IMR-90 (cell line): ENCODE results near the gene S100A12. TPM values are rescaled to one million over a fixed set of nuclear protein-coding genes. Genes with fewer than 3 reads are reported as not detected.
A peak's percentile ranks its signal among the peaks of the same experiment; 100 is the strongest.

Experiments used
- ATAC-seq: fragments of 200-7000 bp; cut with Tn5 transposase; 2 replicates; pipeline ENCODE4 v1.9.1; 2020; ENCODE audit warnings: low read depth, mild to moderate bottlenecking, moderate library complexity
- BruUV-seq: library from RNA; stranded (reverse); fragments of 400-500 nt; replicated peaks from 2 replicates; lab custom pipeline; 2021; lab: Mats Ljungman, UMichigan
- CTCF ChIA-PET: fragments of 300-600 bp; formaldehyde crosslinking; extraction: SDS; loops from one replicate; lab custom pipeline; 2021; ENCODE audit warnings: antibody characterized with exemption; lab: Yijun Ruan, JAX
- POLR2A ChIA-PET: fragments of 300-600 bp; sonication (Branson Sonifier 250); formaldehyde crosslinking; loops from one replicate; lab custom pipeline; 2022; ENCODE audit warnings: antibody characterized with exemption; ENCODE audit not compliant: unreplicated experiment; lab: Charles Lee
- DNase-seq: peaks from one replicate; pipeline ENCODE4 v3.0.0; 2013
- H2AFZ ChIP-seq: replicated peaks from 2 replicates; pipeline ENCODE3; 2013; ENCODE audit warnings: low read length, mild to moderate bottlenecking; ENCODE audit not compliant: poor library complexity
- H2AK5ac ChIP-seq: 2 replicates; pipeline ENCODE4 v1.6.1; 2013; ENCODE audit warnings: low read depth, low read length, inconsistent platforms
- H2AK9ac ChIP-seq: replicated peaks from 2 replicates; pipeline ENCODE3; 2013; ENCODE audit warnings: mild to moderate bottlenecking, low read depth, low read length, moderate library complexity; ENCODE audit not compliant: poor library complexity
- H2BK120ac ChIP-seq: 2 replicates; pipeline ENCODE4 v1.6.1; 2013; ENCODE audit warnings: low read depth, low read length, inconsistent platforms
- H2BK15ac ChIP-seq: 3 replicates; pipeline ENCODE4 v1.6.1; 2013; ENCODE audit warnings: low read depth, low read length, inconsistent platforms
- H2BK20ac ChIP-seq: 2 replicates; pipeline ENCODE4 v1.6.1; 2013; ENCODE audit warnings: low read depth, mild to moderate bottlenecking, inconsistent platforms, low read length, moderate library complexity
- H2BK5ac ChIP-seq: 2 replicates; pipeline ENCODE4 v1.6.1; 2013; ENCODE audit warnings: mild to moderate bottlenecking, low read depth, low read length, inconsistent platforms; ENCODE audit not compliant: poor library complexity, severe bottlenecking
- H3K14ac ChIP-seq: replicated peaks from 2 replicates; pipeline ENCODE4 v1.6.1; 2013; ENCODE audit warnings: low read depth, low read length, inconsistent platforms
- H3K18ac ChIP-seq: 2 replicates; pipeline ENCODE4 v1.6.1; 2013; ENCODE audit warnings: low read depth, low read length, control low read depth
- H3K23ac ChIP-seq: 2 replicates; pipeline ENCODE4 v1.6.1; 2013; ENCODE audit warnings: low read depth, low read length, inconsistent platforms
- H3K27ac ChIP-seq: 2 replicates; pipeline ENCODE4 v1.5.1; 2013; ENCODE audit warnings: mild to moderate bottlenecking, control low read depth, low read length; ENCODE audit not compliant: insufficient read depth
- H3K27me3 ChIP-seq: 2 replicates; pipeline ENCODE4 v1.6.1; 2013; ENCODE audit warnings: low read length; ENCODE audit not compliant: control insufficient read depth, insufficient read depth
- H3K36me3 ChIP-seq: 2 replicates; pipeline ENCODE4 v1.6.1; 2013; ENCODE audit warnings: low read length, mixed read lengths; ENCODE audit not compliant: control insufficient read depth, insufficient read depth
- H3K4ac ChIP-seq: 2 replicates; pipeline ENCODE4 v1.6.1; 2013; ENCODE audit warnings: low read depth, low read length, inconsistent platforms
- H3K4me1 ChIP-seq: 2 replicates; pipeline ENCODE4 v1.6.1; 2013; ENCODE audit warnings: low read length, mixed read lengths; ENCODE audit not compliant: control insufficient read depth, insufficient read depth
- H3K4me2 ChIP-seq: 2 replicates; pipeline ENCODE4 v1.6.1; 2013; ENCODE audit warnings: low read depth, mild to moderate bottlenecking, control low read depth, low read length, moderate library complexity
- H3K4me3 ChIP-seq: 2 replicates; pipeline ENCODE4 v1.5.1; 2013; ENCODE audit warnings: low read depth, mild to moderate bottlenecking, control low read depth, low read length, moderate library complexity; ENCODE audit not compliant: insufficient read depth
- H3K56ac ChIP-seq: 2 replicates; pipeline ENCODE4 v1.6.1; 2013; ENCODE audit warnings: low read length, inconsistent platforms; ENCODE audit not compliant: insufficient read depth; ENCODE audit errors: extremely low read depth
- H3K79me1 ChIP-seq, 2 experiments: 2 replicates each; pipeline ENCODE4 v1.6.1; 2013; ENCODE audit warnings: low read length in 2 of 2, inconsistent platforms in 1 of 2, low read depth in 1 of 2
- H3K9ac ChIP-seq: 2 replicates; pipeline ENCODE4 v1.6.1; 2013; ENCODE audit warnings: low read depth, low read length, control low read depth
- H3K9me1 ChIP-seq: 2 replicates; pipeline ENCODE4 v1.6.1; 2013; ENCODE audit warnings: low read length, inconsistent platforms; ENCODE audit not compliant: insufficient read depth
- H3K9me3 ChIP-seq: 2 replicates; pipeline ENCODE4 v1.6.1; 2013; ENCODE audit warnings: low read length; ENCODE audit not compliant: control insufficient read depth, insufficient read depth
- H4K20me1 ChIP-seq: 2 replicates; pipeline ENCODE4 v1.6.1; 2013; ENCODE audit warnings: low read length, inconsistent platforms; ENCODE audit not compliant: insufficient read depth
- H4K5ac ChIP-seq: 2 replicates; pipeline ENCODE4 v1.6.1; 2013; ENCODE audit warnings: mild to moderate bottlenecking, low read depth, low read length, control low read depth
- H4K8ac ChIP-seq, 2 experiments: 2 replicates each; pipeline ENCODE4 v1.6.1; 2013; ENCODE audit warnings: low read depth in 2 of 2, low read length in 2 of 2, control low read depth in 1 of 2, inconsistent platforms in 1 of 2
- H4K91ac ChIP-seq: 2 replicates; pipeline ENCODE4 v1.6.1; 2013; ENCODE audit warnings: low read depth, low read length, inconsistent platforms; ENCODE audit not compliant: insufficient read depth
- BHLHE40 ChIP-seq: fragments of 150-350 bp; IDR thresholded peaks from 2 replicates; pipeline ENCODE4 v1.6.1; 2016; ENCODE audit warnings: mild to moderate bottlenecking, low read depth, low read length
- CHD1 ChIP-seq: IDR thresholded peaks from 2 replicates; pipeline ENCODE4 v1.6.1; 2012; ENCODE audit warnings: low read depth, low read length, improper control_type of control experiment
- CTCF ChIP-seq: conservative IDR thresholded peaks from 2 replicates; pipeline ENCODE4 v1.5.1; 2012; ENCODE audit warnings: mild to moderate bottlenecking, low read depth, low read length, improper control_type of control experiment
- FOS ChIP-seq: fragments of 150-350 bp; IDR thresholded peaks from 2 replicates; pipeline ENCODE4 v1.6.1; 2016; ENCODE audit warnings: low read depth, low read length
- MAFK ChIP-seq: IDR thresholded peaks from 2 replicates; pipeline ENCODE4 v1.6.1; 2012; ENCODE audit warnings: low read depth, low read length, improper control_type of control experiment
- MAZ ChIP-seq: IDR thresholded peaks from 2 replicates; pipeline ENCODE4 v1.6.1; 2012; ENCODE audit warnings: low read depth, mild to moderate bottlenecking, low read length, improper control_type of control experiment, moderate library complexity, borderline replicate concordance
- MXI1 ChIP-seq: IDR thresholded peaks from 2 replicates; pipeline ENCODE4 v1.6.1; 2012; ENCODE audit warnings: low read depth, mild to moderate bottlenecking, low read length, moderate library complexity, borderline replicate concordance
- NFE2L2 ChIP-seq: fragments of 150-350 bp; IDR thresholded peaks from 2 replicates; pipeline ENCODE4 v1.6.1; 2016; ENCODE audit warnings: low read depth, mild to moderate bottlenecking, low read length
- POLR2A ChIP-seq: IDR thresholded peaks from 2 replicates; pipeline ENCODE4 v1.6.1; 2012; ENCODE audit warnings: mild to moderate bottlenecking, low read depth, low read length
- RAD21 ChIP-seq: IDR thresholded peaks from 2 replicates; pipeline ENCODE4 v1.6.1; 2012; ENCODE audit warnings: low read length, improper control_type of control experiment
- RFX5 ChIP-seq: IDR thresholded peaks from 2 replicates; pipeline ENCODE4 v1.8.0; 2012; ENCODE audit warnings: low read depth, mild to moderate bottlenecking, low read length, moderate library complexity
- SMC3 ChIP-seq: fragments of 150-350 bp; IDR thresholded peaks from 2 replicates; pipeline ENCODE4 v1.6.1; 2016; ENCODE audit warnings: low read depth, mild to moderate bottlenecking, antibody characterized with exemption, low read length, moderate library complexity
- WGBS, 2 experiments: methylation state at CpG; one replicate each; pipeline versions ENCODE4 v1.1.5 to v1.1.7; 2013; ENCODE audit warnings: missing lambda C conversion rate in 2 of 2; ENCODE audit not compliant: insufficient read length in 1 of 2; ENCODE audit errors: extremely low coverage in 2 of 2; 5-methylcytosine and 5-hydroxymethylcytosine counted together
- dilution Hi-C: fragments of 300-500 bp; cut with HindIII; formaldehyde crosslinking; loops from one replicate; pipeline ENCODE4 v1.14.3; 2018; ENCODE audit warnings: low sequenced_read_pairs; ENCODE audit not compliant: unreplicated experiment
- in situ Hi-C: fragments of 300-500 bp; cut with MboI; formaldehyde crosslinking; loops from 3 replicates; pipeline ENCODE4 v1.14.3; 2019; ENCODE audit warnings: low sequenced_read_pairs, inconsistent platforms, mixed read lengths
- intact Hi-C: fragments of 100-400 bp; cut with micrococcal nuclease; formaldehyde crosslinking; loops from 2 replicates; pipeline ENCODE4 v1.10.0; 2022
- polyA plus RNA-seq, 3 experiments: library from polyadenylated mRNA; depleted of rRNA; stranded (reverse); fragments of >200 nt; gene quantifications; 2 replicates each; pipeline ENCODE4 v1.2.3, GENCODE V29; 2012; ENCODE audit warnings: low replicate concordance in 1 of 3
- total RNA-seq: library from RNA; depleted of rRNA; stranded (reverse); fragments of >200 nt; gene quantifications from 2 replicates; pipeline ENCODE4 v1.2.3, GENCODE V29; 2012
- TF ChIP-seq, protein P1 (sequence below): fragments of 150-350 bp; IDR thresholded peaks from 2 replicates; pipeline ENCODE4 v1.6.1; 2016; ENCODE audit warnings: low read depth, mild to moderate bottlenecking, low read length, moderate library complexity, borderline replicate concordance
- TF ChIP-seq, protein P2 (sequence below): fragments of 150-350 bp; IDR thresholded peaks from 2 replicates; pipeline ENCODE4 v1.6.1; 2017; ENCODE audit warnings: mild to moderate bottlenecking, antibody characterized with exemption, low read length, low read depth

S100A12 gene
- total and polyA plus RNA-seq, 2 of the 4 experiments (the other 2 are of a cell fraction): not detected

DNA sequence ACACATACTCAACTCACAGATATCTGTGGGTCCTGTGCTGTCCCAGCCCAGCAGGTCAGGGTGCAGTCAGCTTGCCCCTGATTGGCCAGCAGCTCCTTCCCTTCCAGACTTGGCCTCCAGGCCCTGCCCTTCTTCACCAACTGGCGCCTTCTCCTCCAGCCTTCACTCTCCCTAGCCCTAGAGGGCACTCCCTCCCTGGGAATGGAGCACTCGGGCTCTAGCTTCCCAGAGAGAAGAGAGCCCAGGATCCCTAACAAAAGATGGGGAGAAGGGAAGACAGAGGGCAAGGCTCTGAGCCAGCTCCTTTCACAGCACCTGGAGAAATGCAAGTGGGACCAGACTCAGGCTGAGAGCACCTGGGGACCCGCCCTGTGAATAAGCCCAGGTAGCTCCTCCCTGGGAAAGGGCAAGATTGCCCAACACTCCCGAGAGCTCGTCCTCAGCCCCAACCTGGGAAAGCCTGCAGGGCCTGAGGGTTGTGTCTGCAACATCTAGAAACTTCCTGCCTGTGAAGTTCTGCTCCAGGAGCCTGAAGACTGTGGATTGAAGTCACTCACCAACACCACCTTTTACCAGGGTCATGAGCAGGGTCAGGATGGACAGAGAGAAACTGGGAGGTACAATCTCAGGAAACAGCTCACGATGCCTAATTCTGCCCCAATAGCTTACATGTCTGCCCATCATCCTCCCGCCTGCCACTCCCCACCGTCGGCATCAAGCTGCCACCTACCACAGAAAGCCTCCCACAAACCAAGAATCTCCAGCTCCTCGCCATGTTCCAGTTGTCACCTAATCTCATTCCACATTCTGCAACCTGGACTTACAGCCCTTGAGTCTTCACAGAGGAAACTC, 26.7 kb downstream of the S100A12 start, which contains the start of gene PGLYRP4:
Gene PGLYRP4, minus strand, starts transcription at position 331 of the 852 bp plus-strand sequence. CDS start 909 bp downstream, outside the sequence.
- BruUV-seq: no TSS peak
- no peak for DNase-seq
- Histone ChIP-seq H2AK5ac (no peak within 1 kb of the TSS), H2BK120ac (no peak within 1 kb of the TSS), H3K4me1 (no peaks in the 10 kb centered on the region), H3K18ac (no peak within 1 kb of the TSS), H4K91ac (no peak within 1 kb of the TSS), H4K5ac (no peak within 1 kb of the TSS), H3K79me1 (no peaks in the 10 kb centered on the region), H3K36me3 (no peaks in the 10 kb centered on the region), H3K9me1 (no peaks in the 10 kb centered on the region), H3K14ac (no peak within 1 kb of the TSS), H2BK20ac (no peak within 1 kb of the TSS), H4K8ac (no peak within 1 kb of the TSS), H3K9me3 (no peaks in the 10 kb centered on the region), H3K4me3 (no peak within 1 kb of the TSS), H3K56ac (no peak within 1 kb of the TSS), H3K4me2 (no peak within 1 kb of the TSS), H3K27ac (no peak within 1 kb of the TSS), H2AFZ (no peak within 1 kb of the TSS), H3K4ac (no peak within 1 kb of the TSS), H3K27me3 (peaks cover 4% of the 10 kb centered on the region; the same call in 1 of the 2 replicates), H2BK5ac (no peak within 1 kb of the TSS), H3K9ac (no peak within 1 kb of the TSS), H2AK9ac (peak within 1 kb of the TSS; percentile 29), H4K20me1 (no peaks in the 10 kb centered on the region), H2BK15ac (no peak within 1 kb of the TSS), H3K23ac (no peak within 1 kb of the TSS)
- CTCF ChIA-PET: no interaction called here
- dilution Hi-C loops: no loop called here
- TF ChIP-seq CHD1: no peak
- TF ChIP-seq SMC3: no peak
- TF ChIP-seq CTCF: no peak
- no peak for TF ChIP-seq POLR2A
- TF ChIP-seq, protein P1, sequence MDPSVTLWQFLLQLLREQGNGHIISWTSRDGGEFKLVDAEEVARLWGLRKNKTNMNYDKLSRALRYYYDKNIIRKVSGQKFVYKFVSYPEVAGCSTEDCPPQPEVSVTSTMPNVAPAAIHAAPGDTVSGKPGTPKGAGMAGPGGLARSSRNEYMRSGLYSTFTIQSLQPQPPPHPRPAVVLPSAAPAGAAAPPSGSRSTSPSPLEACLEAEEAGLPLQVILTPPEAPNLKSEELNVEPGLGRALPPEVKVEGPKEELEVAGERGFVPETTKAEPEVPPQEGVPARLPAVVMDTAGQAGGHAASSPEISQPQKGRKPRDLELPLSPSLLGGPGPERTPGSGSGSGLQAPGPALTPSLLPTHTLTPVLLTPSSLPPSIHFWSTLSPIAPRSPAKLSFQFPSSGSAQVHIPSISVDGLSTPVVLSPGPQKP: no peak
- no peak for TF ChIP-seq RFX5
- no peak for TF ChIP-seq MAFK
- no peak for TF ChIP-seq MAZ
- no peak for TF ChIP-seq FOS
- no peak for TF ChIP-seq MXI1
- TF ChIP-seq, protein P2, sequence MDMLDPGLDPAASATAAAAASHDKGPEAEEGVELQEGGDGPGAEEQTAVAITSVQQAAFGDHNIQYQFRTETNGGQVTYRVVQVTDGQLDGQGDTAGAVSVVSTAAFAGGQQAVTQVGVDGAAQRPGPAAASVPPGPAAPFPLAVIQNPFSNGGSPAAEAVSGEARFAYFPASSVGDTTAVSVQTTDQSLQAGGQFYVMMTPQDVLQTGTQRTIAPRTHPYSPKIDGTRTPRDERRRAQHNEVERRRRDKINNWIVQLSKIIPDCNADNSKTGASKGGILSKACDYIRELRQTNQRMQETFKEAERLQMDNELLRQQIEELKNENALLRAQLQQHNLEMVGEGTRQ: no peak
- TF ChIP-seq RAD21: no peak
- no peak for TF ChIP-seq BHLHE40
- TF ChIP-seq NFE2L2: no peak
- in situ Hi-C loops: no loop called here
- intact Hi-C loops: no loop called here
- POLR2A ChIA-PET: interaction anchor here (0.5 kb wide), 1 partner anchor 1356 kb away, joined by 4 read pairs; no protein-coding TSS in a partner anchor
- WGBS, 2 experiments: 42% methylated on average over 4 of the region's 10 CpGs; no CpG with 5 or more reads in 1 of the 2 experiments
- ATAC-seq: 0 out of 2 replicates have a peak, but pooled peaks have one; percentile 24
